ENCODE measurements around the gene NFE2L2. TPM values are rescaled to one million over a fixed set of nuclear protein-coding genes. Genes with fewer than 3 reads are reported as not detected.
A peak's percentile ranks its signal among the peaks of the same experiment; 100 is the strongest.

The NFE2L2 gene
- total RNA-seq, 1 experiment from 2014 or later, result 104 TPM

- Histone ChIP-seq H3K4me1 (ENCODE audit: control insufficient read depth, insufficient read depth, low read length) (peaks cover 78% of the 10 kb centered on the region), H3K27me3 (ENCODE audit: control insufficient read depth, insufficient read depth, low read length) (no peaks in the 10 kb centered on the region), H3K36me3 (ENCODE audit: control insufficient read depth, insufficient read depth, low read length) (no peaks in the 10 kb centered on the region; the same call in 1 of the 2 replicates), H3K9me3 (ENCODE audit: control insufficient read depth, insufficient read depth, low read depth, low read length) (peaks cover 3% of the 10 kb centered on the region; the same call in 1 of the 2 replicates), H3K27ac (ENCODE audit: low read length) (peak overlapping the region; percentile 80), H3K4me3 (ENCODE audit: low read depth in 2 of 2, low read length in 2 of 2) (peak overlapping the region in 1 of 2 experiments; percentile 9; a peak in 2 of 4 replicates)
- POLR2A ChIA-PET, result interaction anchor here (0.6 to 1.1 kb wide), 4 partner anchors 9 to 28 kb away, joined by 3 to 18 read pairs (median 5); partner anchors contain the start of gene NFE2L2
- TF ChIP-seq POLR2AphosphoS5 (IDR thresholded peaks at IDR 0.05; ENCODE audit: low read depth, low read length), result no peak
- TF ChIP-seq TCF7L2 (IDR thresholded peaks at IDR 0.05; ENCODE audit: low read depth, low read length), result no peak
- TF ChIP-seq SIN3A (IDR thresholded peaks at IDR 0.05; ENCODE audit: borderline replicate concordance, insufficient read depth, low read depth, low read length), result 0 out of 2 replicates have a peak, but pooled peaks have one; percentile 44
- TF ChIP-seq CTCF (IDR thresholded peaks at IDR 0.05), result peak; percentile 90
- no peak for TF ChIP-seq REST (IDR thresholded peaks at IDR 0.05; ENCODE audit: insufficient read depth in 1 of 2, low read depth in 2 of 2, low read length in 1 of 2)
- in situ Hi-C loops (cut with HindIII; ENCODE audit: low pct_unique_long_range_greater_than_20kb, low sequenced_read_pairs), result no loop called here
- no peak for DNase-seq (ENCODE audit: low read depth, low spot score)
- intact Hi-C loops (cut with micrococcal nuclease; ENCODE audit: unreplicated experiment), result no loop called here
- CTCF ChIA-PET, result interaction anchor here (0.6 to 1.0 kb wide), 3 partner anchors 51 to 361 kb away, joined by 3 to 6 read pairs (median 3); no protein-coding TSS in a partner anchor
- BruUV-seq (replicated peaks), result no TSS peak
- peak; percentile 79 for ATAC-seq
These were observed 9.9 kb downstream of the NFE2L2 start for GRCh38 chr2:177254433-177255226.

- TF ChIP-seq SIN3A (IDR thresholded peaks at IDR 0.05; ENCODE audit: borderline replicate concordance, insufficient read depth, low read depth, low read length), result no peak
- TF ChIP-seq CTCF (IDR thresholded peaks at IDR 0.05), result no peak
- no peak for TF ChIP-seq POLR2AphosphoS5 (IDR thresholded peaks at IDR 0.05; ENCODE audit: low read depth, low read length)
- TF ChIP-seq REST (IDR thresholded peaks at IDR 0.05; ENCODE audit: insufficient read depth in 1 of 2, low read depth in 2 of 2, low read length in 1 of 2), result no peak
- no peak for TF ChIP-seq TCF7L2 (IDR thresholded peaks at IDR 0.05; ENCODE audit: low read depth, low read length)
- ATAC-seq, result no peak
- intact Hi-C loops (cut with micrococcal nuclease; ENCODE audit: unreplicated experiment) (no loop called here), in situ Hi-C loops (cut with HindIII; ENCODE audit: low pct_unique_long_range_greater_than_20kb, low sequenced_read_pairs) (no loop called here)
- no peak overlapping the region for H3K4me3 ChIP-seq (ENCODE audit: low read depth in 2 of 2, low read length in 2 of 2)
- peak overlapping the region; percentile 80 for H3K27ac ChIP-seq (ENCODE audit: low read length)
- H3K27me3 ChIP-seq (ENCODE audit: control insufficient read depth, insufficient read depth, low read length), result no peaks in the 10 kb centered on the region
- ChIA-PET POLR2A (no interaction called here), CTCF (no interaction called here)
- H3K4me1 ChIP-seq (ENCODE audit: control insufficient read depth, insufficient read depth, low read length), result peaks cover 87% of the 10 kb centered on the region
- no peaks in the 10 kb centered on the region; the same call in 1 of the 2 replicates for H3K36me3 ChIP-seq (ENCODE audit: control insufficient read depth, insufficient read depth, low read length)
- no peak for DNase-seq (ENCODE audit: low read depth, low spot score)
- H3K9me3 ChIP-seq (ENCODE audit: control insufficient read depth, insufficient read depth, low read depth, low read length), result peaks cover 2% of the 10 kb centered on the region; the same call in 1 of the 2 replicates
- no TSS peak for BruUV-seq (replicated peaks)
These were observed 10.8 kb downstream of the NFE2L2 start for GRCh38 chr2:177253704-177254103.

Data from Panc1 (cell line).